GM18517 (cell line): ENCODE data around the gene NOS1.
"Not testable (repeated sequence)": the region's sequence is repeated elsewhere in the genome, so short reads cannot be mapped to it uniquely, and the experiment has no call there.

Experiments
- ATAC-seq: cut with Tn5 transposase; IDR thresholded peaks from one replicate; pipeline ENCODE4 v1.9.1; 2021; ENCODE audit warnings: mild to moderate bottlenecking, moderate library complexity; ENCODE audit not compliant: unreplicated experiment

The NOS1 gene

DNA sequence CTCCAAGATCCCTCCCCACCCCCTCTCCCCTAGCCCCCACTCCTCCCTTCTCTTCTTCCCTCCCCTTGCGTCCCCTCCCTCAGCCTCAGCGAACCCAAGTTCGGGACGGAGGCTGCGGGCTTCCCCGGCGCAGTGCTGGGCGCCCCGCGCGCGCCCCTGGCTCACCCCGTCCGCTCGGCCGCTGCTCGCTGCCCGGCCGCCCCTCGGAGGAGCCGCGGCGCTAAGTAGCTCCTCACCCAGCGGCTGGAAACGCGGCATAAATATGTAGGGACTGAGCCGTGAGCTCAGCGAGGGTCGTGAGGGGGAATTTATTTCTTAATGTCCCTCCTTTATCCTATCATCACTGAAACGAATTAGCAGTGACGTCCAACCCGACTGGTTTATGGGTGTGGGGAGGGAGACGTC lies at the start of gene NOS1:
NOS1 (minus strand) TSS at position 280 of the 405 bp plus-strand sequence. CDS start 30,557 bp downstream, outside the sequence.
- no peak for ATAC-seq

DNA sequence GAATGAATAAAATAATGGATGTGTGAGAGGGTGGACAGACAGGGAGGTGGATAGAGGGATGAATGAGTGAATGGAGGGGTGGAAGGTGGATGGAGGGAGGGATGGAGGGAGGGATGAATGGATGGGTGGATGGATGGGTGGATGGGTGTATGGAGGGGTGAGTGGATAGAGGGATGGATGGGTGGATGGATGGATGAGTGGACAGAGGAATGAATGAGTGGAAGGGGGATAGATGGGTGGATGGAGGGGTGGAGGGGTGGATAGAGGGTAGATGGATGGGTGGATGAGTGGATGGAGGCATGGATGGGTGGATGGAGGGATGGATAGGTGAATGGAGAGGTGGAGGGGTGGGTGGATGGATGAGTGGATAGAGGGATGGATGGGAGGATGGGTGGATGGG lies 47.9 kb upstream of the NOS1 start:
- ATAC-seq = no peak

DNA sequence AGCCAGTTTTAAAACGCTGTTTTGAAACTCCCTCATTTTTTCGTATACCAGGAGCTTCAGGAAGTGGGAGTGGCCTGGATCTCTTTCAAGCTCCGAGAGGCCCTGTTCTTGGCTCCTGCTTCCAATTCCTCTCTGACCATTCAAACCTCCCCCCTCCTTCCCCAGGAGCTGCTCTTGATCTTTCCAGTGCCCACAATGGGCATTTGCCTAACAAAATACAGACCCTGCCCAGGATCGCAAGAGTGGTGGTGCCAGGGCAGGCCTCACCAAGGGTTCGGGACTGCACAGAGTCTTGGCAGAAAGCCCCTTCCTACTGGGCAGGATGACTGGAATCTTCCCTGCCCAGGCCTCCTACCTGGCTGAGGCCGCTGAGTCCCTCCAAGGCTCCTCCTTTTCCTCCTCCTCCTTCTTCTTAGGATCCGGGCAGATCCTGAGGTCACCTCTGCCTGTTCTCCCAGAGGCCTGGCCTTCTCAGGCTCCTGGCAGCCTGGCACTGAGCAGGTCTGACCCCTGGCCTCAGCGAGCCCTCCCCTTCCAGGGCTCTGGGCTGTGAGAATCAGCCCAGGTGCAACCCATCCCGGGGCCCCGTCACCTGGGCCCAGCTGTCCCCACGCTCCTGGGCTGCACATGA lies 46.9 kb upstream of the NOS1 start:
- ATAC-seq = no peak

DNA sequence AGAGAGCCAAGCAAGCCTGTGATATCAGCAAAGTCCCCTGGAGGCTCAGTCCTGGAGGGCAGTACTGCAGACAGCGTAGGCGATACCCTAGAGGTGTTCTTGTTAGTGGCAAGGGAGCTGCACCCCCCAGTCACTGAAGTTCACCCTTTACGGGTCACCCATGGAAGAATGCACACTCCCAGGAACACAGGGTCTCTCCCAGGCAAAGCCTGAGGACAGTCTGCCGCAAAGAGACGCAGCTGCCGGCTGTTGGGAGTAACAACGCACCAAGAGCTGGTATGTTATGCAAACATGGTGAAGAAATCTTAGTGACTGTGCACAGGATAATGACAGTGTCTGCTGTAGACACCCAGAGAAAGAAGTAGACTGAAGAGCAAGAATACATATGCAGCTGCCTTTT lies 43.5 kb upstream of the NOS1 start:
- ATAC-seq = no peak

DNA sequence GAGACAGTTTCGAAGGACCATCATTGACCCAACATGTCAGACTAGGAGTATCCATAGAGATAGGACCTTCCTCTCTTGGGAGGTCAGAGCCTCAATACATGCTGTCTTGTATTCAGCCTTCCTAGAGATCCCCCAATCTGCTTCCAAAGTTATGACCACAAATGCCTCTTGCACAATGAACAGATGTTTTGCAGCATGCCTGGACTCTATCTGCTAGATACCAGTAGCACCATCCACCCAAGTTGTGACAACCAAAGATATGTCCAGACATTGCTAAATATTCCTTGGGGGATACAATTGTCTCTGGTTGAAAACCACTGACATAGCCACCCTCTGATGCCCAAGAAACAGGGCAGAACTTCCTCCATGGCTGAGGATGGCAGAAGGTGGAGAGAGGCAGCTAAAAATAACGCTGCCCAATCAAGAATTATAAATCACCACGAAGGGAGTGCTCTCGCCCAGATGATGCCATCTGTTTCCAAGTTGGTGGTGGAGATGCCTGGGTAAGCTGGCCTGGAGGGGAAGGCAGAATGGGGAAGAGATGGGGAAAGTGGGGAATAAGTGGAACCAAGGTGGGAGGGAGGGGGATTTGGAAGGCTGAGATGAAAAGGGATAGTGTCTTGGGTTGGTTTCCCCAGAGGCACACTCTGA lies 42.9 kb upstream of the NOS1 start:
- ATAC-seq = no peak

DNA sequence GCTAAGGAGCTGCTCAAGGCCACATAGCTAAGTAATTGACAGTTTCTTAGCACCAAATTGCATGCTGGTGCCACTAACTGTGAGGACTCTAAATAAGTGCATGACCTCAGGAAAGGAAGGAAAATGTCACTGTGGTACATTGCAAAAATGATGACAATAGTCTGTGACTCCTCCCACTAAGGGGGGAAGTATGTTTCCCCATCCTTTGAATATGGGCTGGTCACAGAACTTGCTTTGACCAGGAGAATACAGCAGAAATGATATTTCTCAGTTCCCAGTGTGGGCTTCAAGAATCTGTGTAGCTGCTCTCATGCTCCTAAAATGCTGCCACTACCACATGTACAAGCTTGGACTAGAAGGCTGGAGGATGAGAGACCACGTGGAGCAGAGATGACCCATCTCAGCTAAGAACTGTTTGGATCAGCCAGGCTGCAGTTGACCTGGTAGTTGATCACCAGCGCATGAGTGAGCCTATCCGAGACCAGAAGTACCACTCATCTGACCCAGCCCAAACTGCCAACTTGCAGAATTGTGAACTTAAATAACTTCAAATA lies 42.2 kb upstream of the NOS1 start:
- ATAC-seq = no peak

DNA sequence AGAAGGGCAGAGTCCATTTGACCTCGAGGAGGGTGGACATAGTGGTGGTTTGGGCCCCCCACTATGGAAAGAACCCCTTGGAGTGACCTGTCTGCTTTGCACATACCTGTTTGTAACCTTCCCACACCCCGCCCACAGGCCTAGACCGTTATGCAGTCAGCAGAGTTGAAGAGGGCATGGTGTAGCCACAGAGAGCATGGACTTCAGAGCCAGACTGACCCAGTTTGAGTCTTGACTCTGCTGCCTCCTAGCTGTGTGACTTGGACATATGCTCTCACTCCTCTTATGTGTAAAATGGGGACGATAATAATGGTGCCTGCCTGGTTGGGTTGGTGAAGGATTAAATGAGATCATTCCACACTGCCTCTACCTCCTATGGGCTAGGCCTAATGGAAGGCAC lies 40.9 kb upstream of the NOS1 start:
- no peak for ATAC-seq

DNA sequence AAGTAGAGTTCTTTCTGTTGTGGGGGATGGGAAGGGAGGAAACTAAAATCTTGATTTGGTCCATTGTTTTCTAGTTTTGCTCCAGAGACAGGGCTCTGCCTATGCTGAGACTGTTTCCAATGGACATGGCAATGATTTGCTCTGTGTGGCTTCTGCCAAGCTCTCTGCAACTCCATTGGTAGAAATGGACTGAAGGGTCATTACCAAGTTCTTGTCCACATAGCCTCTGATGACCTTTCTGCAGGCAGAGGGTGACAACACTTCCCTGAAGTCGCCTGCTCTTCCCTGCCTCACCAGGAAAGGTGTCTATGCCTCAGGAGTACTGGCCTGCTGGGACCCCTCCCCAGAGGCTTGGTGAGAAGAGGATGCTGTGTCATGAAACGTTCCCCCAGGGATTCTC lies 39.5 kb upstream of the NOS1 start:
- ATAC-seq = no peak

DNA sequence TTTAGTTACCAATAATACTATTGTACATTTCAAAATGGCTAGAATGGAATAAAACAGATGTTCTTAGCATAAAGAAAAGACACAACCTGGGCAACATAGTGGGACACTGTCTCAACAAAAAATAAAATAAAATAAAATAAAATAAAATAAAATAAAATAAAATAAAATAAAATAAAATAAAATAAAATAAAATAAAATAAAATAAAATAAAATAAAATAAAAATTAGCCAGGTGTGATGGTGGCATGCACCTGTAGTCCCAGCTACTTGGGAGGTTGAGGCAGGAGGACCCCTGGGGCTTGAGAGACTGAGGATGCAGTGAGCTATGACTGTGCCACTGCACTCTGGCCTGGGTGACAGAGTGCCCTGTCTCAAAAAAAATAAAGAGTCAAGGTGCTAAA lies 37.1 kb upstream of the NOS1 start:
- ATAC-seq = not testable (repeated sequence)

DNA sequence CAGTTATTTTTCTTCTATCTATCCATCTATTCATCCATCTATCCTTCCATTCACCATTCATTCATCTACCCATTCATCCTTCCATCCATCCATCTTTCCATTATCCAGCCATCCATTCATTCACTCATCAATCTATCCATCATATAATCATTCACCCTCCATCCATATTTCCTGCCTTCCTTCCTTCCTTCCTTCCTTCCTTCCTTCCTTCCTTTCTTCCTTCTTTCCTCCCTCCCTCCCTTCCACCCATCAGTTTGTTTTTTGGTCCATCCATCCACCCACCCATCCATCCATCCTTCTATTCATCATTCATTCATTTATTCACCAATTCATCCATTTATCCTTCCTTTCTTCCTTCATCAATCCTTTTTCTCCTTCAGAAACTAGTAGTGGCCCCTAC lies 34.3 kb upstream of the NOS1 start:
- no peak for ATAC-seq

DNA sequence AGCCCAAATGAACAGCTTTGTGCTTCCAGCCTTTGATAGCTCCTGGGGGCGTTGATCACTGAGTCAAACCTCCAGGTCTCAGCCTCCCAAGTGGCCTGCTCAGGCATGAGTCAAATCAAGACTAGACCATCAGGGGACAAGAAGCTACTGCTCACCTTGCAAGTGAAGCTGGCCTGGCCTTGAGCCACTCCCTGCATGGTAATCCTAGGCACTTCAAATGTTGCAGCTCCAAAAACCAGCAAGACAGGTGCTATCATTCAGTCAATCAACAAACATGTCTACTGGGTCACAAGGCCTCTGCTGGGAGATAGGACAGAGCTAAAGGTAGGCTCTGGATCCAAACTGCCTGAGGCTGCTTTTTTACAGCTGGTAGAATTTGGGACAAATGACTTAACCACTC lies 33.1 kb upstream of the NOS1 start:
- ATAC-seq = no peak

DNA sequence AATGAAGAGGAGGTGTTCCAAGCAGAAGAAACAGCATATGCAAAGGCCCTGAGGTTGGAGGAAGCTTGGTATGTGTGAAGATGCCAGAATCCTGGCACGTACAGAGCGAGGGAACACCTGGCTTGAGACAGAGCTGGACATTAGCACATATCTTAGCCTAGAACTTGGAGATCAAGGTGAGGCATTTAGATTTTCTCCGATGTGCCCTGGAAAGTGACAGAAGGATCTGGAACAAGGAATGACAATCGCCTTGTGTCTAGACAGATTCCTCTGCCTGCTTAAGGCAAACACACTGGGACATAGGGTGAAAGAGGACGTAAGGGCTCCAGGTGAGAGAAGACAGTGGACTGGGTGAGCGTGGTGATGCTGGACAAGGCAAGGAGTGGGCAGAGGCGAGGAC lies 32.2 kb upstream of the NOS1 start:
- ATAC-seq = no peak

DNA sequence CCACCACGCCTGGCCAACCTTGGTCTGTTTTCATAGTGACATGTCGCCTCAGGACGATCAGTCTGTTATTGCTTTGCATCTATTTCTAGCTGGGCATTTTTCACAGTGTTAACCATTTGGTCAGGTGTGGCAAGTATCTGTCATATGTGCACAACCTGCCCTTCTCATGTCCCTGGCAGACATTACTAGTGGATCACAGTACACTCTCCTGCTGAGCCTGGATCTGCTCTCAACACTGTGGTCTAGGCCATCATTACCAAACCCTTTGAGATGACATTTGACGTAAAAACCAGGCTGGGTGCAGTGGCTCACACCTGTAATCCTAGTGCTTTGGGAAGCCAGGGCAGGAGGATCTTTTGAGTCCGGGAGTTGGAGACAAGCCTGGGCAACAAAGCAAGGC lies 29.4 kb upstream of the NOS1 start:
- no peak for ATAC-seq

DNA sequence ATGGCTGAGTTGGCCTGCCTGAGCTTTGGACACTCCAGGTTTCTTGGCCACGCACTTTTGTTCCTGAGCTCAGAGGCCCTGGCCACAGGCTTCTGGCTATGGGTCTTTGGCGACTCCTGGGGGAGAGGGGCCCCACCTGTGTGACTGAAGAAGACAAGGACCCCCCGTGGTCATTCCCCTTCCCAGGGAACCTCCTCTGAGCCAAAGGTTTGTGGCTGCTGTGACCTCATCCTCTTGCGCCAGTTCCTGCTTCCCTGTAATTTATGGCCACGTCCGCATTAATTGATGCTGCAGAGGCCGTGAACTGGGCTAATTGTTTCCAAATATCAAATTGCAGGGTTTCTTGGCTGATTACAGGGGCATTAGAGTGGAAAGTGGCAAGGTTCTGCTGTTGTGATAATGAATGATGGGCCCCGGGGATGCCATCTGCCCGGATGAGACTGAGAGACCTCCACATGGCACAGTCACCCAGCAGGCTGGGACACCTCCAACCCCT lies 27.6 kb upstream of the NOS1 start:
- no peak for ATAC-seq

DNA sequence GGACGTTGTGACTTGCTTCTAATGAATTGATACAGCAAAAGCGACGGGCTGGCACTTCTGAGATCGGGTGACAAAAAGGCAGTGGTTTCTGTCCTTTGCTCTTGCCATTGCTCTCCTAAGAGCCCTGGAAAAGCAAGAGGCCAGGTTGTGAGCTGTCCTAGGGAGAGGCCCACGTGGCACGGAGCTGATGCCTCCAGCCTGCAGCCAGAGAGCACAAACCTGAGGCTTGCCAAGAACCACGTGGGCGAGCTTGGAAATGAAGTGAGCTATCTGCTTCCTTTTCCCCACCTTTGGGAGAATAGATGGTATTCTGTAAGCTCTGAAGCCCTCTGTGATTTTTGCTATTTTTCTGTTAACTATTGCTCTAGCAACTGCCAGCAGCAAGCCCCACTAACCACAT lies 26.4 kb upstream of the NOS1 start:
- ATAC-seq = no peak

DNA sequence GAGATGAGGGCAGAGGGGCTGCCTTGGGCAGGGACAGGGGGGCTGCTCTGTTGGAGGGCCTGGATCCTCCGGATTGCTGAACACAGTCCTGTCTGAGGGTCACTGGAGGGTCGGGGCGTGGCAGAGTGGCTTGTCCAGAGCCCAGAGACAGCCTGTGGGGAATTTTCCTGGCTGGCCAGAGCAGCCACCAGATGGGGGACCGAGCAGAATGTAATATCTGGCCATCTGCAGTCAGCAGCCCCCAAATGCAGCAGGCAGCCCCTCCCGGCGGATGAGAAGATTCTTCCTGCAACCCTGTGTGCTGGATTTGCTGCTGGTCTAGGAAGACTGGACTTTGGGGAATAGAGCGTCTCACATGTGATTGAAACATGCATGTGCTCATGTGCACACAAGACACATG lies 23.3 kb upstream of the NOS1 start:
- no peak for ATAC-seq

DNA sequence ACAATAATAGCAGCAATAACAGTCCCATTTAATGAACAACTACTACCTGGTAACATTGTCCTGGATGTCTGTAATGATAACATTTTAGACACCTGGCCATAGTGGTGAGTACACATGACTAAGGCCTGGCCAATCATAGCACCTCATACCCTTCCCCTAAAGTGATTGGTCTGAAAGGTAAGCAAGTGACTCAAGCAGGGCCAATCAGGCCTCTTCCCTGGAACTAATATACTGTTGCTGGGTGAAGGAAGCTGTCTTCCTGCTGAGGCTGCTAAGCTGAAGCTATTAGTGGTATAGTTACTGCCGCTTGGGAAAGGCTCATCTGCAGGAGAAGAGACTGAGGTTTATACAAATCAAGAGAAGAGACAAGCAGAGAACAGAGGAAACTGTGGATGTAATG lies 18.7 kb upstream of the NOS1 start:
- no peak for ATAC-seq

DNA sequence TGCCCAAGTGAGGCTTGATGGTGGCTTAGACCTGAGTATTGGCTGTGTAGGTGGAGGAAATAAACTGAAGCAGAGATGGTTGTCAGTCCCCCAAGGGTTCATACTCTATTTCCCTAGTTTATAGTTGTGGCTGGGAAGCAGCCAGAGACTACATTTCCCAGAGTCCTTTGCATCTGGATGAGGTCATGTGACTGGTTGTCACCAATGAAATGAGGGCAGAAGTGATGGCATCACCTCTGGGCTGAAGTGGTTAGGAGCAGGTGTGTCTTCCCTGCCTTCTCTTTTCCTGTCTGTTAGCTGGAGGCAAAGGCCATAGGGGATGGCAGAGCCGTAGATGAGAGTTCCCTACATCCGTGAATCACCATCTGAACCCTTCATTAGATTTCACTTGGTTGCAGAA lies 16.3 kb upstream of the NOS1 start:
- no peak for ATAC-seq

DNA sequence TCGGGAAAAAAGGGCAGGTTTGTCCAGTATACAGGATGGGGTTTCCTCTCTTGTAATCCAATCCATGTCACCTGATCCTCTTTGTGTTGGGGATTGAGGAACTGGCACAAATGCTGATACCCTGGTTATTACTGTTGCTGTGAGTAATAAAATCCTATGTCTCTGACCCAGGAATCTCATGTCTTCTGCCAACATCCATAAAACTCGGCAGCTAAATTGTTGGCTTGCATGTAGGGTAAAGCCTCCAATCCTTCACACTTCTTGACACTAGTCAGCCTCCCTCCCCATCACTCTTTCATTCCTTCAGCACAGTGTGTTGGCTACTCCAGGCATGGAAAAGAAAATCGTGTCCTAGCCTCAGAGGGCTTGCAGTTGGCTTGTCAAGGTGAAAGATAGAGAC lies 9.2 kb upstream of the NOS1 start:
- ATAC-seq = no peak

DNA sequence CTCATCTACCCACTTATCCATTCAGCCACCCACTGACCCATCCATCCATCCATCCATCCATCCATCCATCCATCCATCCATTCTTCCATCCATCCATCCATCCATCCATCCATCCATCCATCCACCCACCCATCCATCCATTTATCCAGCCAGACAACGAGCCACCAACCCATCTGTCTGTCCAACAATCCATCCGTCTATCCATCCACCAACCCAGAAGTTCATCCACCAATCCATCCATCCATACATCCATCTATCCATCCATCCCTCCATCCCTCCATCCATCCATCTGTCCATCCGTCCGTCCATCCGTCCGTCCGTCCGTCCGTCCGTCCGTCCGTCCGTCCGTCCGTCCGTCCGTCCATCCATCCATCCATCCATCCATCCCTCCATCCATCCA lies 8.6 kb upstream of the NOS1 start:
- not testable (repeated sequence) for ATAC-seq

DNA sequence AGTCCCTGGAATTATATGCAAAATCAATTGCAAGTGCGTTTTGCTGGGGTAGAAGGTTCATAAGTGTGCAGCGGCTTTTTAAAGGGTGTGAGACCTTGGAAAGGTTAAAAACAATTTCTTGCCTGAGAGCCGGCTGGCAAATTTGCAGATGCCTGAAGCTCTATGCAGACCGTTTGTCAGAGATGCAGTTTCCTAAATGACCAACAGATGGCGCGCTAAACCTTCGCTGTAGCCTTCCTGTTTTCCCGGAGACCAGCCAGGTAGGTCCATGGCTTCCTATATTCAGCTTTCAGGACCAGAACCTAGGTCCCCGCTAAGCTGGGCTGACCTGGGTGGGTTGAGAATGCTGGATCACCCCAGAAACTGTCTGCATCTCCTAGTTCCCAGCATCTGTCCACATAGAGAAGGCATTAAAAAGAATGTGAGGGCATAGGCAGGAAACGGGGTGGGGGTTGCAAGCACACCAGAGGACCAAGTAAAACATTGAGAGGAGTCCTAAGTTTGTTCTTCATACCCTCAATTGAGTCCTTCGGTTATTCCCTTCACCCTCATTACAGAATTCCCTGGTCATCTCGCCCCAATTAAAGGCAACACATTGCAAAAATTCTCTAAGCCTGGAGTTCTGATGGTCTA lies 5.7 kb upstream of the NOS1 start:
- ATAC-seq = no peak

DNA sequence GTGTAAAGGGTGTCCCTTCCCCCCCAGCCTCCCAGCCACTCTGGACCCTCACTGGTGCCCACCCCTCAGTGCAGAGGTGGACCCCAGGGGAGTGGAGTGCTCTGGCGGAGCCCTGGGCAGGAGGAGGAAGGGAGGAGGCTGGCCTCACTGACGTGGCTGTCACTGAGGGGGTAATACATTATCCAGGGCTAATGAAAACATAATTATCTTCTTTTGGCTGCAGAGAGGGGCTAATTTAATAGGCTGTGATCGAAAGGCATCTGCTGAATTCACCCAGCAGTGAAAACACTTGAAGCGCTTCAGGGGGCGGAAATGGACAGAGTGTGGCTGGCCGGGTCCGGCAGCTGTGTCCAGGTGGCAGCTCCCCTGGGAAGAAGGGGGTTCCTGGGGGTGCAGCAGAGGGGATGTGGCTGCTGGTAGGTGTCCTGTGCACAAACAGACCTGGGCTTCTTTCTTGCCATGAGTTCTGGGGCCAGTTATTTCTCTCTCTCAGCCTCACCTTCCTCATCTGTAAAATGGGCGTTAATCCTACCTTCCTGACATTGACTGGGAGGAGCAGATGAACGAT lies 3.7 kb upstream of the NOS1 start:
- ATAC-seq = no peak
